IMR-90 (cell line): ENCODE data around the gene CD99L2. TPM values are rescaled to one million over a fixed set of nuclear protein-coding genes. Genes with fewer than 3 reads are reported as not detected.

Experiments used
- ATAC-seq: fragments of 200-7000 bp; cut with Tn5 transposase; 2 replicates; pipeline ENCODE4 v1.9.1; 2020; ENCODE audit warnings: low read depth, mild to moderate bottlenecking, moderate library complexity
- BruUV-seq: library from RNA; stranded (reverse); fragments of 400-500 nt; replicated peaks from 2 replicates; lab custom pipeline; 2021; lab: Mats Ljungman, UMichigan
- CTCF ChIA-PET: fragments of 300-600 bp; formaldehyde crosslinking; extraction: SDS; loops from one replicate; lab custom pipeline; 2021; ENCODE audit warnings: antibody characterized with exemption; lab: Yijun Ruan, JAX
- POLR2A ChIA-PET: fragments of 300-600 bp; sonication (Branson Sonifier 250); formaldehyde crosslinking; loops from one replicate; lab custom pipeline; 2022; ENCODE audit warnings: antibody characterized with exemption; ENCODE audit not compliant: unreplicated experiment; lab: Charles Lee
- DNase-seq: peaks from one replicate; pipeline ENCODE4 v3.0.0; 2013
- H2AFZ ChIP-seq: replicated peaks from 2 replicates; pipeline ENCODE3; 2013; ENCODE audit warnings: low read length, mild to moderate bottlenecking; ENCODE audit not compliant: poor library complexity
- H2AK5ac ChIP-seq: 2 replicates; pipeline ENCODE4 v1.6.1; 2013; ENCODE audit warnings: low read depth, low read length, inconsistent platforms
- H2AK9ac ChIP-seq: replicated peaks from 2 replicates; pipeline ENCODE3; 2013; ENCODE audit warnings: mild to moderate bottlenecking, low read depth, low read length, moderate library complexity; ENCODE audit not compliant: poor library complexity
- H2BK120ac ChIP-seq: 2 replicates; pipeline ENCODE4 v1.6.1; 2013; ENCODE audit warnings: low read depth, low read length, inconsistent platforms
- H2BK15ac ChIP-seq: 3 replicates; pipeline ENCODE4 v1.6.1; 2013; ENCODE audit warnings: low read depth, low read length, inconsistent platforms
- H2BK20ac ChIP-seq: 2 replicates; pipeline ENCODE4 v1.6.1; 2013; ENCODE audit warnings: low read depth, mild to moderate bottlenecking, inconsistent platforms, low read length, moderate library complexity
- H2BK5ac ChIP-seq: 2 replicates; pipeline ENCODE4 v1.6.1; 2013; ENCODE audit warnings: mild to moderate bottlenecking, low read depth, low read length, inconsistent platforms; ENCODE audit not compliant: poor library complexity, severe bottlenecking
- H3K14ac ChIP-seq: replicated peaks from 2 replicates; pipeline ENCODE4 v1.6.1; 2013; ENCODE audit warnings: low read depth, low read length, inconsistent platforms
- H3K18ac ChIP-seq: 2 replicates; pipeline ENCODE4 v1.6.1; 2013; ENCODE audit warnings: low read depth, low read length, control low read depth
- H3K23ac ChIP-seq: 2 replicates; pipeline ENCODE4 v1.6.1; 2013; ENCODE audit warnings: low read depth, low read length, inconsistent platforms
- H3K27ac ChIP-seq: 2 replicates; pipeline ENCODE4 v1.5.1; 2013; ENCODE audit warnings: mild to moderate bottlenecking, control low read depth, low read length; ENCODE audit not compliant: insufficient read depth
- H3K27me3 ChIP-seq: 2 replicates; pipeline ENCODE4 v1.6.1; 2013; ENCODE audit warnings: low read length; ENCODE audit not compliant: control insufficient read depth, insufficient read depth
- H3K36me3 ChIP-seq: 2 replicates; pipeline ENCODE4 v1.6.1; 2013; ENCODE audit warnings: low read length, mixed read lengths; ENCODE audit not compliant: control insufficient read depth, insufficient read depth
- H3K4ac ChIP-seq: 2 replicates; pipeline ENCODE4 v1.6.1; 2013; ENCODE audit warnings: low read depth, low read length, inconsistent platforms
- H3K4me1 ChIP-seq: 2 replicates; pipeline ENCODE4 v1.6.1; 2013; ENCODE audit warnings: low read length, mixed read lengths; ENCODE audit not compliant: control insufficient read depth, insufficient read depth
- H3K4me2 ChIP-seq: 2 replicates; pipeline ENCODE4 v1.6.1; 2013; ENCODE audit warnings: low read depth, mild to moderate bottlenecking, control low read depth, low read length, moderate library complexity
- H3K4me3 ChIP-seq: 2 replicates; pipeline ENCODE4 v1.5.1; 2013; ENCODE audit warnings: low read depth, mild to moderate bottlenecking, control low read depth, low read length, moderate library complexity; ENCODE audit not compliant: insufficient read depth
- H3K56ac ChIP-seq: 2 replicates; pipeline ENCODE4 v1.6.1; 2013; ENCODE audit warnings: low read length, inconsistent platforms; ENCODE audit not compliant: insufficient read depth; ENCODE audit errors: extremely low read depth
- H3K79me1 ChIP-seq, 2 experiments: 2 replicates each; pipeline ENCODE4 v1.6.1; 2013; ENCODE audit warnings: low read length in 2 of 2, inconsistent platforms in 1 of 2, low read depth in 1 of 2
- H3K9ac ChIP-seq: 2 replicates; pipeline ENCODE4 v1.6.1; 2013; ENCODE audit warnings: low read depth, low read length, control low read depth
- H3K9me1 ChIP-seq: 2 replicates; pipeline ENCODE4 v1.6.1; 2013; ENCODE audit warnings: low read length, inconsistent platforms; ENCODE audit not compliant: insufficient read depth
- H3K9me3 ChIP-seq: 2 replicates; pipeline ENCODE4 v1.6.1; 2013; ENCODE audit warnings: low read length; ENCODE audit not compliant: control insufficient read depth, insufficient read depth
- H4K20me1 ChIP-seq: 2 replicates; pipeline ENCODE4 v1.6.1; 2013; ENCODE audit warnings: low read length, inconsistent platforms; ENCODE audit not compliant: insufficient read depth
- H4K5ac ChIP-seq: 2 replicates; pipeline ENCODE4 v1.6.1; 2013; ENCODE audit warnings: mild to moderate bottlenecking, low read depth, low read length, control low read depth
- H4K8ac ChIP-seq, 2 experiments: 2 replicates each; pipeline ENCODE4 v1.6.1; 2013; ENCODE audit warnings: low read depth in 2 of 2, low read length in 2 of 2, control low read depth in 1 of 2, inconsistent platforms in 1 of 2
- H4K91ac ChIP-seq: 2 replicates; pipeline ENCODE4 v1.6.1; 2013; ENCODE audit warnings: low read depth, low read length, inconsistent platforms; ENCODE audit not compliant: insufficient read depth
- ELK1 ChIP-seq: fragments of 150-350 bp; IDR thresholded peaks from 2 replicates; pipeline ENCODE4 v1.6.1; 2016; ENCODE audit warnings: low read depth, mild to moderate bottlenecking, low read length, moderate library complexity, borderline replicate concordance
- MAFK ChIP-seq: IDR thresholded peaks from 2 replicates; pipeline ENCODE4 v1.6.1; 2012; ENCODE audit warnings: low read depth, low read length, improper control_type of control experiment
- MAZ ChIP-seq: IDR thresholded peaks from 2 replicates; pipeline ENCODE4 v1.6.1; 2012; ENCODE audit warnings: low read depth, mild to moderate bottlenecking, low read length, improper control_type of control experiment, moderate library complexity, borderline replicate concordance
- MXI1 ChIP-seq: IDR thresholded peaks from 2 replicates; pipeline ENCODE4 v1.6.1; 2012; ENCODE audit warnings: low read depth, mild to moderate bottlenecking, low read length, moderate library complexity, borderline replicate concordance
- WGBS, 2 experiments: methylation state at CpG; one replicate each; pipeline versions ENCODE4 v1.1.5 to v1.1.7; 2013; ENCODE audit warnings: missing lambda C conversion rate in 2 of 2; ENCODE audit not compliant: insufficient read length in 1 of 2; ENCODE audit errors: extremely low coverage in 2 of 2; 5-methylcytosine and 5-hydroxymethylcytosine counted together
- dilution Hi-C: fragments of 300-500 bp; cut with HindIII; formaldehyde crosslinking; loops from one replicate; pipeline ENCODE4 v1.14.3; 2018; ENCODE audit warnings: low sequenced_read_pairs; ENCODE audit not compliant: unreplicated experiment
- in situ Hi-C: fragments of 300-500 bp; cut with MboI; formaldehyde crosslinking; loops from 3 replicates; pipeline ENCODE4 v1.14.3; 2019; ENCODE audit warnings: low sequenced_read_pairs, inconsistent platforms, mixed read lengths
- intact Hi-C: fragments of 100-400 bp; cut with micrococcal nuclease; formaldehyde crosslinking; loops from 2 replicates; pipeline ENCODE4 v1.10.0; 2022
- polyA plus RNA-seq, 3 experiments: library from polyadenylated mRNA; depleted of rRNA; stranded (reverse); fragments of >200 nt; gene quantifications; 2 replicates each; pipeline ENCODE4 v1.2.3, GENCODE V29; 2012; ENCODE audit warnings: low replicate concordance in 1 of 3
- total RNA-seq: library from RNA; depleted of rRNA; stranded (reverse); fragments of >200 nt; gene quantifications from 2 replicates; pipeline ENCODE4 v1.2.3, GENCODE V29; 2012

CD99L2 gene
- total and polyA plus RNA-seq, 2 of the 4 experiments (the other 2 are of a cell fraction): 17.4 to 41.4 TPM

GRCh38 chrX:150844016-150844415 is 54.5 kb downstream of the CD99L2 start:
- H3K4ac ChIP-seq: no peak overlapping the region
- H3K79me1 ChIP-seq: peaks cover 2 to 3% of the 10 kb centered on the region in 2 experiments; a peak in 3 of 4 replicates
- H2BK5ac ChIP-seq: no peak overlapping the region
- ChIA-PET CTCF (no interaction called here), POLR2A (no interaction called here)
- no peak overlapping the region for H2BK15ac ChIP-seq
- no peak overlapping the region for H3K56ac ChIP-seq
- H3K36me3 ChIP-seq: no peaks in the 10 kb centered on the region
- no peak overlapping the region for H3K4me3 ChIP-seq
- no peak overlapping the region for H3K4me2 ChIP-seq
- no peaks in the 10 kb centered on the region for H3K27me3 ChIP-seq
- dilution Hi-C loops (no loop called here), intact Hi-C loops (no loop called here), in situ Hi-C loops (no loop called here)
- H3K27ac ChIP-seq: no peak overlapping the region
- no TSS peak for BruUV-seq
- ATAC-seq: no peak
- H3K9ac ChIP-seq: no peak overlapping the region
- H3K18ac ChIP-seq: no peak overlapping the region
- no peaks in the 10 kb centered on the region for H3K9me1 ChIP-seq
- no peak overlapping the region for H4K8ac ChIP-seq
- no peak overlapping the region for H2BK20ac ChIP-seq
- H4K20me1 ChIP-seq: no peaks in the 10 kb centered on the region
- no peaks in the 10 kb centered on the region for H3K9me3 ChIP-seq
- H2AK9ac ChIP-seq: no peak overlapping the region
- H4K5ac ChIP-seq: no peak overlapping the region
- no CpG with 5 or more reads among the region's 3 CpGs for WGBS, 2 experiments
- no peak overlapping the region for H3K14ac ChIP-seq
- H4K91ac ChIP-seq: no peak overlapping the region
- TF ChIP-seq MAZ (no peak), MAFK (no peak), MXI1 (no peak), ELK1 (no peak)
- DNase-seq: no peak
- no peak overlapping the region for H2AFZ ChIP-seq
- no peak overlapping the region for H2AK5ac ChIP-seq
- H2BK120ac ChIP-seq: no peak overlapping the region
- peaks cover 1% of the 10 kb centered on the region; the same call in 1 of the 2 replicates for H3K4me1 ChIP-seq
- H3K23ac ChIP-seq: no peak overlapping the region
